Activated T-cell treated with anti-CD3 and anti-CD28 coated beads, Interleukin-2, amount 50 U/mL, for 1 hour (primary cell): ENCODE measurements around the gene MAP1LC3C.
A peak's percentile ranks its signal among the peaks of the same experiment; 100 is the strongest.

Source experiments
- DNase-seq: peaks from one replicate; pipeline ENCODE4 v3.0.0-alpha.2; 2020

The MAP1LC3C gene

GRCh38 chr1:241999026-241999425 is at the start of gene MAP1LC3C:
TSS of gene MAP1LC3C (minus strand) at chr1:241999098. CDS start at chr1:241999008, 90 bp downstream.
- no peak for DNase-seq

GRCh38 chr1:242043165-242043564 is 44.3 kb upstream of the MAP1LC3C start:
- DNase-seq: no peak

GRCh38 chr1:242034392-242034791 is 35.5 kb upstream of the MAP1LC3C start:
- no peak for DNase-seq

- DNase-seq: no peak
These were observed 34.5 kb upstream of the MAP1LC3C start for GRCh38 chr1:242033447-242033846.

GRCh38 chr1:242030071-242030470 is 31.2 kb upstream of the MAP1LC3C start:
- no peak for DNase-seq

GRCh38 chr1:242025681-242026080 is 26.8 kb upstream of the MAP1LC3C start:
- DNase-seq: no peak

GRCh38 chr1:242023805-242024204 is 24.9 kb upstream of the MAP1LC3C start:
- no peak for DNase-seq

- no peak for DNase-seq
These were observed 20.1 kb upstream of the MAP1LC3C start for GRCh38 chr1:242019018-242019417.

GRCh38 chr1:242017580-242018233 is 18.8 kb upstream of the MAP1LC3C start:
- DNase-seq: no peak

- DNase-seq: no peak
These were observed 17.6 kb upstream of the MAP1LC3C start for GRCh38 chr1:242016479-242016878.

- DNase-seq: no peak
These were observed 13.2 kb upstream of the MAP1LC3C start for GRCh38 chr1:242011894-242012660.

- no peak for DNase-seq
These were observed 10.1 kb upstream of the MAP1LC3C start for GRCh38 chr1:242008826-242009495.

- no peak for DNase-seq
These were observed 8.1 kb upstream of the MAP1LC3C start for GRCh38 chr1:242006976-242007375.

- no peak for DNase-seq
These were observed 7.1 kb upstream of the MAP1LC3C start for GRCh38 chr1:242005866-242006535.

- no peak for DNase-seq
These were observed 6.0 kb upstream of the MAP1LC3C start for GRCh38 chr1:242004751-242005495.

GRCh38 chr1:242002510-242002909 is 3.6 kb upstream of the MAP1LC3C start:
- no peak for DNase-seq

GRCh38 chr1:242002072-242002471 is 3.2 kb upstream of the MAP1LC3C start:
- DNase-seq: no peak

GRCh38 chr1:242000434-242000833 is 1.5 kb upstream of the MAP1LC3C start:
- DNase-seq: no peak

GRCh38 chr1:241998412-241998921 is 431 bp downstream of the MAP1LC3C start:
- DNase-seq: peak; percentile 43

GRCh38 chr1:241997401-241997998 is 1.4 kb downstream of the MAP1LC3C start:
- no peak for DNase-seq

GRCh38 chr1:241994171-241994570 is 4.7 kb downstream of the MAP1LC3C start:
- no peak for DNase-seq

GRCh38 chr1:241992734-241993133 is 6.2 kb downstream of the MAP1LC3C start:
- no peak for DNase-seq
